Choroid plexus epithelial cell (primary cell): ENCODE data around the gene POLN.

Experiments
- DNase-seq: peaks from one replicate; pipeline ENCODE4 v3.0.0-alpha.2; 2010; ENCODE audit warnings: low read depth
- H3K4me3 ChIP-seq: 2 replicates; pipeline ENCODE4 v1.5.1; 2011; ENCODE audit warnings: low read depth, mild to moderate bottlenecking, control low read depth, low read length, moderate library complexity
- CTCF ChIP-seq: conservative IDR thresholded peaks from 2 replicates; pipeline ENCODE4 v1.5.1; 2011; ENCODE audit warnings: low read depth, mild to moderate bottlenecking, control low read depth, inconsistent platforms, low read length, moderate library complexity

The POLN gene

GRCh38 chr4:2245057-2245786, 3.3 kb upstream of the POLN start:
- no peak for TF ChIP-seq CTCF
- no peak for DNase-seq
- no peak overlapping the region for H3K4me3 ChIP-seq

- DNase-seq = peak; percentile 58
- peak; percentile 46 for TF ChIP-seq CTCF
- no peak overlapping the region for H3K4me3 ChIP-seq
These were observed 1.9 kb upstream of the POLN start for GRCh38 chr4:2243681-2244380.

- DNase-seq = no peak
- TF ChIP-seq CTCF = no peak
- H3K4me3 ChIP-seq = peak overlapping the region; percentile 91
These were observed 918 bp downstream of the POLN start for GRCh38 chr4:2241003-2241402.

GRCh38 chr4:2236944-2237666, 4.8 kb downstream of the POLN start:
- no peak for TF ChIP-seq CTCF
- no peak for DNase-seq
- H3K4me3 ChIP-seq = no peak overlapping the region

GRCh38 chr4:2231082-2231481, 10.8 kb downstream of the POLN start:
- H3K4me3 ChIP-seq = no peak overlapping the region
- no peak for TF ChIP-seq CTCF
- DNase-seq = no peak

- H3K4me3 ChIP-seq = no peak overlapping the region
- TF ChIP-seq CTCF = no peak
- DNase-seq = no peak
These were observed 15.7 kb downstream of the POLN start for GRCh38 chr4:2226261-2226660.
